Epidermal melanocyte (primary cell): ENCODE results near the gene CLEC16A.
"Not testable (repeated sequence)": the region's sequence is repeated elsewhere in the genome, so short reads cannot be mapped to it uniquely, and the experiment has no call there.

ENCODE experiments used
- DNase-seq: peaks from one replicate; pipeline ENCODE4 v3.0.0; 2011; ENCODE audit warnings: low spot score; ENCODE audit not compliant: insufficient read length

Gene CLEC16A

DNA sequence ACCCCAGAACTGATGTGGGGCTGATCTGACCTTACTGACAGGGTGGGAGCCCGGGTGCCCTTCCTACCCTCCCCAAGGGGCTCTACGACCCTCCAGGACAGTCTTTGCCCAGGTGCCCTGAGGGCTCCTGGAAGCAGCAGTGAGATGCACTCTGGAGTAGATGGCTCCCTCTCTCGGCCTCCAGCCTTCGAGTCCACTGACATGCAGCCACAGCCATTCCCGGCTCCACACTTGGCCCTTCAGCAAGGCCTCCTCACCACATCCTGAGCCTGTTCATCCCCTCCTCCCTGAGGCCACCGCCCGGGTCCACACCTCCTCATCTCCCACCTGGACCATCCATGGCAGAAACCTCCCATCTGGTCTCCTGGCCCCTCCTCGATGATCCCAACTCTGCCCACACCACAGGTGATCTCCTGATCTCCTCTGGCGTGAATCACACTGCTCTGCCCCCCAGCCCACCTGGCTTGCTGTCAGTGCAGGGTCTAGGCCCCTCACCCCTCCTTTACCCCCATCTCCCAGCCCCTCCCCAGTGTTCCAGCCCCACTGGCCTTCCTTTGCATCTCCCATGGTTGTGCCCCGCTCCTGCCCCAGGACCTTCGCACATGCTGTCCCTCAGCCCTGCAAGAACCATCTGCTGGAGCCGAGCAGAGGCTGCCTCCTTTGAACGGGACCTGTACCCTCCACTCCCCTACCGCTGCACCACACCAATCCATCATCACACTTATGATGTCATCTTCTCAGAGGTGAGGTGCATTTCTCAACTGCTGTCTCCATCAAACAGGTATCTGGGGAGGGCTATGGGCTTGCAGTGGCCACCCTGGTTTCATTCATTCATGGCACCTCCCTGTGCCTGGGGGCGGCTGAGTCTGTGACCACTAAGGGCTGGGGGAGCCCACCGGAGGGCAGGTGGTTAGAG, 267.0 kb downstream of the CLEC16A start:
- DNase-seq, result no peak

GRCh38 chr16:11211977-11212797, 267.8 kb downstream of the CLEC16A start:
- DNase-seq, result no peak

DNA sequence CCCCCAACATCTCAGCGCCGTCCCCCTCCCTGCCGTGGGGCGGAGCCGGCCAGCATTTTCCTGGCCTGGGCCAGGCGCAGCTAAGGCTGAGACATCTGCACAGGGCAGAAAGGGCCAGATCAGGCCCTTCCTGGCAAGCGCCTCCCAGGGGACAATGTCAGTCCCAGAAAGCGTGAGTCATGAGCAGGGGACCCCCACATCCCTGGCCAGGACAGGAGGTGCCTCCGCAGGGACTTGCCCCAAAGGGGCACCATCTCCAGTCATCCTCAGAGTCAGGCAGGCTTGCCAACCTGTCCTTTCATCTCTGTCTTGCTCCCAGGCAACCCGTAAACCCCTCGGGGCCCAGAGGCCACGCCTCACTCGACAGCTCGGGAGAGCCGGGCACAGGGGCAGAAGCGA, 268.4 kb downstream of the CLEC16A start:
- no peak for DNase-seq

GRCh38 chr16:11213373-11213772, 269.0 kb downstream of the CLEC16A start:
- no peak for DNase-seq

DNA sequence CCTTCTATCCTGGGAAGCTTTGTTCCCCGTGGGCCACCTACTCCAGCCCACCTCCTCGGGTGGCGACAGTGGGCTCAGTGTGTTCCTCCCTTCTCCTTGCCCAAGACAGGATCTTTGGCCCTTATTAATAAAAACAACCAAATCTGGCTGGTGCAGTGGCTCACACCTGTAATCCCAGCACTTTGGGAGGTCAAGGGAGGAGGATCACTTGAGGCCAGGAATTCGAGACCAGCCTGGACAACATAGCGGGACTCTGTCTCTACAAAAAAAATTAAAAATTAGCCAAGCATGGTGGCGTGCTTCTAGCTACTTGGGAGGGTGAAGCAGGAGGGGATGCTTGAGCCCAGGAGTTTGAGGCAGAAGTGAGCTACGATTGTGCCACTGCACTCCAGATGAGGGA, 269.4 kb downstream of the CLEC16A start:
- no peak for DNase-seq

DNA sequence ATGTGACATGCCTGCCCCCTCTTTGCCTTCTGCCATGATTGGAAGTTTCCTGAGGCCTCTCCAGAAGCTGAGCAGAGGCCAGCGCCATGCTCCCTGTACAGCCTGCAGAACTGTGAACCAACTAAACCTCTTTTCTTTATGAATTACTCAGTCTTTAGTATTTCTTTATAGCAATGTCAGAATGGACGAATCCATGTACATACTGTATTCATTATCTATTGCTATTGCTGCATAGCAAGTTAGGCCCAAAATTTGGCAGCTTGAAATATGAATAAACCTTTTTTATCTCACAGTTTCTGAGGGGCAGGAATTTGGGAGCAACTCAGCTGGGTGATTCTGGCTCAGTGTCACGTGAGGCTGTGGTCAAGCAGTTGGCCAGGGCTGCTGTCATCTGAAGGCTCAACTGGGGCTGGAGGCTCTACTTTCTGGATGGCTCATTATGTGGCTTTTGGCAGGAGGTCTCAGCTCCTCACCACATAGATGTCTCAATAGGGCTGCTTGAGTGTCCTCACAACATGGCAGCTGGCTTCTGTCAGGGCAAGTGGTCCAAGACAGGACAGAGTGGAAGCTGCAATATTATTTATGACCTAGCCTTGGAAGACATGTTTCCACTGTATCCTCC, 271.7 kb downstream of the CLEC16A start:
- DNase-seq, result no peak

DNA sequence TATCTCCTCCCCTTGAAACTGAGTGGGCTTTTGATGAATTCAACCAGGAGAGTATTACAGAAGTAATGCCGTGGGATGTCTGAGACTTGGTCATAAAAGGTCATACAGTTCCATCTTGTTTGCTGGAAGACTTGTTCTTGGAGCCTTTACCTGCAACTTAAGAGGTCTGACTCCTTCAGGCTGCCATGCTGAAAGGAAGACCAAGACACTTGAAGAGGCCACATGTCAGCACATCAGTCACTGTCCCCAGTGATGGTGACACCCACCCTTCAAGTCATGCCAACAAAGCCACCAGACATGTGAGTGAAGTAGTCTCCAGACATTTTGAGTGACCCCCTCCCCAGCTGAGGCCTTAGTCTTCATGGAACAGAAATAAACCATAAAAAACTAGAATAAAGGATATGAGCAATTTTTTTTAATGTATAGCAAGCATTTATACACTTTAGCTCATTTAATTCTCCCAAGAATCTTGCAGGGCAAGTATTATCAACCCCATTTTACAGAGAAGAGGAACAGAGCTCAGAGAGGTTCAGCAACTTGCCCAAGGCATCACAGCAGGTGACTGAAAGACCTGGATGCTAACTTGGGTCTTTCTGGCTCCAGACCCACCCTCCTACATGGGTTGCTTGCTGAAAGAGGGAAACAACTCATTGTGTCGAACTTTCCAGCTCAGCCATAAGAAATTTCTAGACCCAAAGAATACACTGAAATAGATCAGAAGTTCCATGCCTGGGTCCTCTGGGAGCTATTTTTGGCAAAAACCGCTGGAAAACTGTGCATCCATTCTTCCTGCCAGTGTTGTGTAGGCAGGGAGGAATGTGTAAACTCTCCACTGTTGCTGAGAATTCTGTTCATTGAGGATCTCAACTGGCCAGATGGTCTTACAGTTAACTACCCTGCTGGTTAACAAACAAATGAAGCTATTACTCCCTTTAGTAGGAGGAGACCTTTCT, 273.6 kb downstream of the CLEC16A start:
- no peak for DNase-seq

DNA sequence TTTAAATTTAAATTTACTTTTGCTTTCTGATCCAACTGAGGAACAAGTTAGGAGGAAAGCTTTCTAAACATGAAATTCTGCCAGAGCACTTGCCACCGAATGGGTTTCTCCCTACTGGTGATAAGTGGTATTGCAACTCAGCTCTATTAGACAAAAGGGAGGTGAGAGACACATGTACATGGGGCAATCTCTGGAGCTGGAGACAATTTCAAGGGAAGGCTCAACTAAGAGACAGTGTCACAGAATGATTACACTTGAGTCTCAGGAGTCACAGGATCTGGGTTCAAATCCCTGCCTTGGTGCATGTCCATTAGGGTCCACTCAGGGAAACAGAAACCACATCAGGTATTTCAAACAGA, 274.2 kb downstream of the CLEC16A start:
- no peak for DNase-seq

DNA sequence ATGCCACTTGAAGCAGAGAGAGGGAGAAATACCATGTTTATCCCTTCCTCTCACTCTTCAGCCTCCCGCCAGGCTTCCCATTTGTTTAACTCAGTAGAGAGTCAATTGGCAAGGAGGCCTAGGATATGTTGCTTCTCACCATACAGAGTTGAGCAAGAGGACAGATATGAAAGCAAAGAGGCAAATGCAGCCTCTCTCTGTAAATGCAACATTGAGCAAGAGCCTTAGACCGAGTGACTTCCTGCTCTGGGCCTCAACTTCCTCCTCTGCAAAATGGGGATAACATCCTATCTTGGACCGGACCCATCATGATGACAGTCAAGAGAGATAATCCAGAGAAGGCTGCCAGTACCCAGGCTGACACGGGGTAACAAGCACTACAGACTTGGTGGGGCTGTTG, 274.8 kb downstream of the CLEC16A start:
- no peak for DNase-seq

DNA sequence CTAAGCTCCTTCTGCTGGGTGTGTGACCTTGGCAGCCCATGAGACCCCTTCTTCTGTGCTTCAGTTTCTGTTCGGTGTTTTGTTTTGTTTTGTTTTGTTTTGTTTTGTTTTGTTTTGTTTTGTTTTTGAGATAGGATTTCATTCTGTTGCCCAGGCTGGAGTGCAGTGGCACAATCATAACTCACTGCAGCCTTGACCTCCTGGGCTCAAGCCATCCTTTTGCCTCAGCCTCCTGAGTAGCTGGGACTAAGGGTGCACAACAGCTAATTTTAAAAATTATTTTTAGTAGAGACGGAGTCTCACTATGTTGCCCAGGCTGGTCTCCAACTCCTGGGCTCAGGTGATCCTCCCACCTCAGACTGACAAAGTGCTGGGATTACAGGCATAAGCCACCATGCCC, 276.1 kb downstream of the CLEC16A start:
- not testable (repeated sequence) for DNase-seq

DNA sequence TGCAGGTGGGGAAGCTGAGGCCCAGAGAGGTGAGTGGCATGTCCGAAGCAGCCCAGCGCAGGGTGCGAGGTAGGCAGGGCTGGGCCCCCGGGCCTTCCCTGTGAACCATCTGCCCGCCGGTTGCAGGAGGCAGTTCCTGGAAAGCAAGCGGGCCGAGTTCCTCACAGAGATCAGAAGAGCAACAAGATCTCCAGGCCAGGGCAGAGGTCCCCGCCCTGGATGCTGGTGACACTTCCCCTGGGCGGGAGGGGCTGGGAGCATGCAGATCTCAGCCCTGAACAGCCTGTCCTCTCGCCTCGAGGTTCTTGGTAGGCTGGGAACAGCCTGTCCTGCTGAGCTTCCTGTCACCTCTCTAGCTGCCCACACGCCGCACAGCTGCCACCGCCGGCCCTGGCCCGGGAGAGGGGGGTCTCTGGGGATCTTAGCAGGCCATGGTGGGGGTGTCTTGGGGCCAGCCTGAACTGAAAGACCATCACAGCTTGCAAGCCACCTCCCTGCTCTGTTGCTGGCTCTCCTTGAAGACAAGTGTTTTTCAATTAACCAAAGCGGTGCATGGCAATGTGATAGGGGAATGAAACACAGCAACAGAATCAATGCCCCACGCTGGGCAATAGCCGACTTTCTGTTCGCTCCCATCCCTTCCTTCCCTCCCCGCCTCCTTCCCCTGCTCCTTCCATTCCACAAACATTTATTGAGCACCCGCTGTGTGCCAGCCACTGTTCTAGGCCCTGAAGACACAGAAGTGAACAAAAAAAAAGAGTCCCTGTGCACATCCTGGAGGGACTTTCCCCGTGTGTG, 279.9 kb downstream of the CLEC16A start:
- no peak for DNase-seq

GRCh38 chr16:11224894-11225676, 280.7 kb downstream of the CLEC16A start:
- DNase-seq, result no peak

- no peak for DNase-seq
Measured at GRCh38 chr16:11225677-11226549, 281.5 kb downstream of the CLEC16A start.

DNA sequence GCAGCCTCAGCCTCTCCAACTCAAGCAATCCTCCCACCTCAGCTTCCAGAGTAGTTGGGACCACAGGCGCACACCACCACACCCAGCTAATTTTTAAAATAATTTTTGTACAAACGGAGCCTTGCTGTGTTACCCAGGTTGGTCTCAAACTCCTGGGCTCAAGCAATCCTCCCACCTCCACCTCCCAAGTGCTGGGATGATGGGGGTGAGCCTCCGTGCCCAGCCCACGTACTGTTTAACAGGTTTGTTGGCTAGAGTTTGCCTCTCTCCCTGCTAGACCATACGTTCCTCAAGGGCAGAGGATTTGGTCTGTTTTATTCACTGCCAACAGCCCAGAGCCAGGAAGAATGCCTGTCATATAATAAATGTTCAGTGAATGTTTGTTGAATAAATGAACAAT, 285.1 kb downstream of the CLEC16A start:
- no peak for DNase-seq

GRCh38 chr16:11229906-11230305, 285.5 kb downstream of the CLEC16A start:
- no peak for DNase-seq

- DNase-seq, result no peak
Measured at GRCh38 chr16:11231367-11231970, 287.1 kb downstream of the CLEC16A start.
